Measurements from ENCODE around the gene APBA1. TPM values are rescaled to one million over a fixed set of nuclear protein-coding genes. Genes with fewer than 3 reads are reported as not detected.

Gene APBA1
- total RNA-seq, 1 experiment from 2014 or later, result not detected

GRCh38 chr9:69430206-69430605, 242.0 kb downstream of the APBA1 start:
- H2AFZ ChIP-seq (ENCODE audit: low read length), result no peak overlapping the region
- no peaks in the 10 kb centered on the region for H3K36me3 ChIP-seq (ENCODE audit: insufficient read depth, low read length)
- H4K20me1 ChIP-seq (ENCODE audit: insufficient read depth, low read depth, low read length), result no peaks in the 10 kb centered on the region
- H3K9me3 ChIP-seq (ENCODE audit: low read length), result no peaks in the 10 kb centered on the region
- H3K9ac ChIP-seq (ENCODE audit: low read length), result no peak overlapping the region
- H3K4me1 ChIP-seq (ENCODE audit: low read length), result peaks cover 8% of the 10 kb centered on the region
- no peaks in the 10 kb centered on the region for H3K9me2 ChIP-seq (replicated peaks; ENCODE audit: insufficient read depth, low read length)
- H3K4me3 ChIP-seq (ENCODE audit: low read length), result no peak overlapping the region
- no peak overlapping the region for H3K4me2 ChIP-seq (ENCODE audit: low read depth, low read length, poor library complexity, severe bottlenecking)
- H3K27ac ChIP-seq (ENCODE audit: low read length), result no peak overlapping the region
- no peaks in the 10 kb centered on the region for H3K27me3 ChIP-seq (ENCODE audit: low read length)
- no peaks in the 10 kb centered on the region for H3K79me2 ChIP-seq (ENCODE audit: low read length)
- no peak for DNase-seq

GRCh38 chr9:69429281-69429680, 242.9 kb downstream of the APBA1 start:
- no peaks in the 10 kb centered on the region for H4K20me1 ChIP-seq (ENCODE audit: insufficient read depth, low read depth, low read length)
- no peaks in the 10 kb centered on the region for H3K9me2 ChIP-seq (replicated peaks; ENCODE audit: insufficient read depth, low read length)
- DNase-seq, result no peak

GRCh38 chr9:69428017-69428785, 244.0 kb downstream of the APBA1 start:
- Histone ChIP-seq H3K27ac (ENCODE audit: low read length) (no peak overlapping the region), H2AFZ (ENCODE audit: low read length) (no peak overlapping the region), H4K20me1 (ENCODE audit: insufficient read depth, low read depth, low read length) (no peaks in the 10 kb centered on the region), H3K27me3 (ENCODE audit: low read length) (no peaks in the 10 kb centered on the region), H3K4me1 (ENCODE audit: low read length) (peaks cover 8% of the 10 kb centered on the region), H3K36me3 (ENCODE audit: insufficient read depth, low read length) (no peaks in the 10 kb centered on the region), H3K4me2 (ENCODE audit: low read depth, low read length, poor library complexity, severe bottlenecking) (no peak overlapping the region), H3K9me2 (replicated peaks; ENCODE audit: insufficient read depth, low read length) (no peaks in the 10 kb centered on the region), H3K9me3 (ENCODE audit: low read length) (no peaks in the 10 kb centered on the region), H3K9ac (ENCODE audit: low read length) (no peak overlapping the region), H3K4me3 (ENCODE audit: low read length) (no peak overlapping the region), H3K79me2 (ENCODE audit: low read length) (no peaks in the 10 kb centered on the region)
- no peak for DNase-seq

More at GRCh38 chr9:69429281-69429680, 242.9 kb downstream of the APBA1 start:
- no peak overlapping the region for H3K4me2 ChIP-seq (ENCODE audit: low read depth, low read length, poor library complexity, severe bottlenecking)
- no peak overlapping the region for H3K9ac ChIP-seq (ENCODE audit: low read length)
- H3K4me3 ChIP-seq (ENCODE audit: low read length), result no peak overlapping the region
- no peaks in the 10 kb centered on the region for H3K9me3 ChIP-seq (ENCODE audit: low read length)
- H3K4me1 ChIP-seq (ENCODE audit: low read length), result peaks cover 8% of the 10 kb centered on the region
- no peak overlapping the region for H3K27ac ChIP-seq (ENCODE audit: low read length)
- no peak overlapping the region for H2AFZ ChIP-seq (ENCODE audit: low read length)
- no peaks in the 10 kb centered on the region for H3K27me3 ChIP-seq (ENCODE audit: low read length)
- H3K36me3 ChIP-seq (ENCODE audit: insufficient read depth, low read length), result no peaks in the 10 kb centered on the region
- no peaks in the 10 kb centered on the region for H3K79me2 ChIP-seq (ENCODE audit: low read length)

GRCh38 chr9:69427286-69427685, 244.9 kb downstream of the APBA1 start:
- Histone ChIP-seq H3K27me3 (ENCODE audit: low read length) (no peaks in the 10 kb centered on the region), H3K9ac (ENCODE audit: low read length) (no peak overlapping the region), H3K36me3 (ENCODE audit: insufficient read depth, low read length) (no peaks in the 10 kb centered on the region), H3K4me1 (ENCODE audit: low read length) (peaks cover 8% of the 10 kb centered on the region), H3K27ac (ENCODE audit: low read length) (no peak overlapping the region), H3K4me3 (ENCODE audit: low read length) (no peak overlapping the region), H3K9me2 (replicated peaks; ENCODE audit: insufficient read depth, low read length) (no peaks in the 10 kb centered on the region), H3K79me2 (ENCODE audit: low read length) (no peaks in the 10 kb centered on the region), H4K20me1 (ENCODE audit: insufficient read depth, low read depth, low read length) (no peaks in the 10 kb centered on the region), H3K9me3 (ENCODE audit: low read length) (no peaks in the 10 kb centered on the region), H2AFZ (ENCODE audit: low read length) (no peak overlapping the region), H3K4me2 (ENCODE audit: low read depth, low read length, poor library complexity, severe bottlenecking) (no peak overlapping the region)
- DNase-seq, result no peak

- Histone ChIP-seq H3K4me2 (ENCODE audit: low read depth, low read length, poor library complexity, severe bottlenecking) (no peak overlapping the region), H3K4me1 (ENCODE audit: low read length) (peaks cover 8% of the 10 kb centered on the region)
Measured at GRCh38 chr9:69425136-69425801, 246.9 kb downstream of the APBA1 start.

GRCh38 chr9:69421908-69422801, 250.0 kb downstream of the APBA1 start:
- DNase-seq, result peak; percentile 75
- Histone ChIP-seq H3K9me2 (replicated peaks; ENCODE audit: insufficient read depth, low read length) (no peaks in the 10 kb centered on the region), H3K9ac (ENCODE audit: low read length) (no peak overlapping the region), H3K4me3 (ENCODE audit: low read length) (no peak overlapping the region), H4K20me1 (ENCODE audit: insufficient read depth, low read depth, low read length) (no peaks in the 10 kb centered on the region), H3K4me1 (ENCODE audit: low read length) (peaks cover 8% of the 10 kb centered on the region), H3K36me3 (ENCODE audit: insufficient read depth, low read length) (no peaks in the 10 kb centered on the region), H3K27me3 (ENCODE audit: low read length) (no peaks in the 10 kb centered on the region), H3K79me2 (ENCODE audit: low read length) (no peaks in the 10 kb centered on the region), H3K4me2 (ENCODE audit: low read depth, low read length, poor library complexity, severe bottlenecking) (no peak overlapping the region), H3K9me3 (ENCODE audit: low read length) (no peaks in the 10 kb centered on the region), H3K27ac (ENCODE audit: low read length) (no peak overlapping the region), H2AFZ (ENCODE audit: low read length) (no peak overlapping the region)

More at GRCh38 chr9:69425136-69425801, 246.9 kb downstream of the APBA1 start:
- Histone ChIP-seq H3K79me2 (ENCODE audit: low read length) (no peaks in the 10 kb centered on the region), H3K9me3 (ENCODE audit: low read length) (no peaks in the 10 kb centered on the region), H3K4me3 (ENCODE audit: low read length) (no peak overlapping the region), H2AFZ (ENCODE audit: low read length) (no peak overlapping the region), H3K36me3 (ENCODE audit: insufficient read depth, low read length) (no peaks in the 10 kb centered on the region), H4K20me1 (ENCODE audit: insufficient read depth, low read depth, low read length) (no peaks in the 10 kb centered on the region), H3K9ac (ENCODE audit: low read length) (no peak overlapping the region), H3K9me2 (replicated peaks; ENCODE audit: insufficient read depth, low read length) (no peaks in the 10 kb centered on the region), H3K27me3 (ENCODE audit: low read length) (no peaks in the 10 kb centered on the region), H3K27ac (ENCODE audit: low read length) (no peak overlapping the region)
- DNase-seq, result no peak

GRCh38 chr9:69420611-69421270, 251.4 kb downstream of the APBA1 start:
- H3K79me2 ChIP-seq (ENCODE audit: low read length), result no peaks in the 10 kb centered on the region
- H3K27me3 ChIP-seq (ENCODE audit: low read length), result no peaks in the 10 kb centered on the region
- H3K9me2 ChIP-seq (replicated peaks; ENCODE audit: insufficient read depth, low read length), result no peaks in the 10 kb centered on the region
- H3K9ac ChIP-seq (ENCODE audit: low read length), result no peak overlapping the region
- H3K27ac ChIP-seq (ENCODE audit: low read length), result no peak overlapping the region
- no peaks in the 10 kb centered on the region for H3K9me3 ChIP-seq (ENCODE audit: low read length)
- H3K36me3 ChIP-seq (ENCODE audit: insufficient read depth, low read length), result no peaks in the 10 kb centered on the region
- H4K20me1 ChIP-seq (ENCODE audit: insufficient read depth, low read depth, low read length), result no peaks in the 10 kb centered on the region
- H3K4me1 ChIP-seq (ENCODE audit: low read length), result no peaks in the 10 kb centered on the region
- no peak for DNase-seq
- H2AFZ ChIP-seq (ENCODE audit: low read length), result no peak overlapping the region
- H3K4me3 ChIP-seq (ENCODE audit: low read length), result no peak overlapping the region
- no peak overlapping the region for H3K4me2 ChIP-seq (ENCODE audit: low read depth, low read length, poor library complexity, severe bottlenecking)

All from Karpas-422 (cell line).